Neural crest cell (in vitro differentiated cells): Measurements from ENCODE around the gene WDR45B. TPM values are rescaled to one million over a fixed set of nuclear protein-coding genes. Genes with fewer than 3 reads are reported as not detected.
A peak's percentile ranks its signal among the peaks of the same experiment; 100 is the strongest.
"Not testable (repeated sequence)": the region's sequence is repeated elsewhere in the genome, so short reads cannot be mapped to it uniquely, and the experiment has no call there.

Source experiments
- DNase-seq: peaks from one replicate; pipeline ENCODE4 v3.0.0; 2021; ENCODE audit warnings: low read depth, mixed read lengths, low spot score
- H3K27ac Mint-ChIP-seq: one replicate; pipeline ENCODE4 v1.8.0; 2021; ENCODE audit warnings: mild to moderate bottlenecking, mixed read lengths; ENCODE audit not compliant: unreplicated experiment
- H3K27me3 Mint-ChIP-seq: 2 replicates; pipeline ENCODE4 v1.8.0; 2021; ENCODE audit warnings: low read depth, mild to moderate bottlenecking, mixed read lengths
- H3K36me3 Mint-ChIP-seq: 2 replicates; pipeline ENCODE4 v1.8.0; 2021; ENCODE audit warnings: low read depth, mild to moderate bottlenecking, mixed read lengths
- H3K4me1 Mint-ChIP-seq: 2 replicates; pipeline ENCODE4 v1.8.0; 2021; ENCODE audit warnings: mixed read lengths
- H3K4me3 Mint-ChIP-seq: one replicate; pipeline ENCODE4 v1.8.0; 2021; ENCODE audit warnings: mild to moderate bottlenecking, mixed read lengths
- H3K9me3 Mint-ChIP-seq: 2 replicates; pipeline ENCODE4 v1.8.0; 2021; ENCODE audit warnings: mixed read lengths
- CTCF ChIP-seq: fragments of 200-600 bp; sonication (generic); conservative IDR thresholded peaks from 2 replicates; pipeline ENCODE4 v1.5.0; 2021; ENCODE audit warnings: antibody characterized with exemption, mild to moderate bottlenecking
- total RNA-seq: library from RNA; stranded (reverse); gene quantifications from 2 replicates; pipeline ENCODE4 v1.2.1, GENCODE V29; 2021

Gene WDR45B
- total RNA-seq, 1 donor from 2014 or later = 57.1 TPM

GRCh38 chr17:82582213-82582612 is 66.0 kb downstream of the WDR45B start:
- H3K27me3 Mint-ChIP-seq = no peaks in the 10 kb centered on the region
- H3K27ac Mint-ChIP-seq = no peak overlapping the region
- H3K36me3 Mint-ChIP-seq = peaks cover 19% of the 10 kb centered on the region
- H3K4me3 Mint-ChIP-seq = no peak overlapping the region
- no peak for DNase-seq
- TF ChIP-seq CTCF = no peak
- H3K9me3 Mint-ChIP-seq = no peaks in the 10 kb centered on the region
- H3K4me1 Mint-ChIP-seq = no peaks in the 10 kb centered on the region

- H3K4me3 Mint-ChIP-seq, DNase-seq, H3K4me1 Mint-ChIP-seq, H3K27me3 Mint-ChIP-seq, H3K9me3 Mint-ChIP-seq, H3K27ac Mint-ChIP-seq: not testable (repeated sequence)
- H3K36me3 Mint-ChIP-seq = peaks cover 17% of the 10 kb centered on the region
Measured at GRCh38 chr17:82579969-82580368, 68.3 kb downstream of the WDR45B start.

- no peaks in the 10 kb centered on the region for H3K9me3 Mint-ChIP-seq
- no peak for TF ChIP-seq CTCF
- H3K27ac Mint-ChIP-seq = no peak overlapping the region
- peaks cover 16% of the 10 kb centered on the region for H3K36me3 Mint-ChIP-seq
- H3K4me3 Mint-ChIP-seq = no peak overlapping the region
- DNase-seq = no peak
- no peaks in the 10 kb centered on the region for H3K27me3 Mint-ChIP-seq
- no peaks in the 10 kb centered on the region for H3K4me1 Mint-ChIP-seq
Measured at GRCh38 chr17:82577300-82577699, 70.9 kb downstream of the WDR45B start.

GRCh38 chr17:82575581-82576221 is 72.5 kb downstream of the WDR45B start:
- H3K4me1 Mint-ChIP-seq, DNase-seq, H3K9me3 Mint-ChIP-seq, H3K27ac Mint-ChIP-seq, H3K27me3 Mint-ChIP-seq, H3K4me3 Mint-ChIP-seq: not testable (repeated sequence)
- H3K36me3 Mint-ChIP-seq = peaks cover 16% of the 10 kb centered on the region

GRCh38 chr17:82574041-82574440 is 74.2 kb downstream of the WDR45B start:
- Mint-ChIP-seq H3K4me3 (no peak overlapping the region), H3K36me3 (peaks cover 15% of the 10 kb centered on the region), H3K9me3 (no peaks in the 10 kb centered on the region), H3K27me3 (no peaks in the 10 kb centered on the region), H3K27ac (no peak overlapping the region), H3K4me1 (no peaks in the 10 kb centered on the region)
- no peak for DNase-seq
- TF ChIP-seq CTCF = no peak

GRCh38 chr17:82571855-82572254 is 76.4 kb downstream of the WDR45B start:
- no peaks in the 10 kb centered on the region for H3K4me1 Mint-ChIP-seq
- H3K27ac Mint-ChIP-seq = peak overlapping the region; percentile 81
- DNase-seq = no peak
- no peaks in the 10 kb centered on the region for H3K9me3 Mint-ChIP-seq
- peaks cover 9% of the 10 kb centered on the region for H3K36me3 Mint-ChIP-seq
- H3K4me3 Mint-ChIP-seq = no peak overlapping the region
- no peak for TF ChIP-seq CTCF
- no peaks in the 10 kb centered on the region for H3K27me3 Mint-ChIP-seq
